ENCODE data around the gene CYP2F1. TPM values are rescaled to one million over a fixed set of nuclear protein-coding genes. Genes with fewer than 3 reads are reported as not detected.

Gene CYP2F1
- total and polyA plus RNA-seq, 9 of the 15 experiments (the other 6 are each of a cell fraction or from before 2014, with no cell fraction given): 0.03 to 0.77 (median 0.18) TPM; not detected in 1

- TF ChIP-seq RBM15 (IDR thresholded peaks at IDR 0.05; ENCODE audit: insufficient read depth, low read length): no peak
- no peak for TF ChIP-seq ERF (CRISPR knock-in tag; IDR thresholded peaks at IDR 0.05)
- TF ChIP-seq ZNF347 (CRISPR knock-in tag; IDR thresholded peaks at IDR 0.05; ENCODE audit: low read depth): no peak
- TF ChIP-seq ILK (tag; IDR thresholded peaks at IDR 0.05; ENCODE audit: borderline replicate concordance, low read depth): no peak
- TF ChIP-seq NFIX (CRISPR knock-in tag; IDR thresholded peaks at IDR 0.05; ENCODE audit: low read depth): no peak
- no peak for TF ChIP-seq SIN3A (IDR thresholded peaks at IDR 0.05; ENCODE audit: borderline replicate concordance in 2 of 2, control insufficient read depth in 1 of 2, low read depth in 2 of 2, low read length in 2 of 2)
- TF ChIP-seq FOXM1 (IDR thresholded peaks at IDR 0.05; ENCODE audit: low read depth): no peak
- no peak for TF ChIP-seq FOXM1 (CRISPR knock-in tag; IDR thresholded peaks at IDR 0.05; ENCODE audit: low read depth)
- TF ChIP-seq E2F8 (IDR thresholded peaks at IDR 0.05; ENCODE audit: low read depth, partially characterized antibody): peak; percentile 30
- no peak for TF ChIP-seq KAT8 (IDR thresholded peaks at IDR 0.05; ENCODE audit: low read depth)
- no peak for TF ChIP-seq ESRRA (IDR thresholded peaks at IDR 0.05; ENCODE audit: borderline replicate concordance, low read depth)
- TF ChIP-seq SMARCB1 (IDR thresholded peaks at IDR 0.05; ENCODE audit: insufficient read length, low read depth): no peak
- no peak for TF ChIP-seq MEF2D (tag; conservative IDR thresholded peaks at IDR 0.05; ENCODE audit: low read depth)
- TF ChIP-seq GTF2B (IDR thresholded peaks at IDR 0.05; ENCODE audit: extremely low read depth, insufficient read length): no peak
- no peak for TF ChIP-seq ZC3H8 (IDR thresholded peaks at IDR 0.05)
- no peak for TF ChIP-seq TSHZ1 (CRISPR knock-in tag; IDR thresholded peaks at IDR 0.05)
- TF ChIP-seq TAF1 (IDR thresholded peaks at IDR 0.05; ENCODE audit: control insufficient read depth, extremely low read depth, insufficient read depth, low read length, severe bottlenecking): no peak
- no peak for TF ChIP-seq ZNF311 (CRISPR knock-in tag; IDR thresholded peaks at IDR 0.05)
- peak in 1 of 2 experiments; percentile 41; a peak in 1 of 4 replicates for TF ChIP-seq RCOR1 (IDR thresholded peaks at IDR 0.05; ENCODE audit: borderline replicate concordance in 1 of 2, low read depth in 2 of 2, low read length in 2 of 2)
- no peak for TF ChIP-seq ZNF395 (CRISPR knock-in tag; IDR thresholded peaks at IDR 0.05)
- no peak for TF ChIP-seq ZFP36 (IDR thresholded peaks at IDR 0.05; ENCODE audit: low read depth, low read length, partially characterized antibody)
These were observed 30.2 kb downstream of the CYP2F1 start (continued) for GRCh38 chr19:41144403-41144802.
